ENCODE data around the gene IL4I1. TPM values are rescaled to one million over a fixed set of nuclear protein-coding genes. Genes with fewer than 3 reads are reported as not detected.

IL4I1 gene
- total and polyA plus RNA-seq, 2 experiments from 2014 or later: 0.66 TPM; not detected in 1

GRCh38 chr19:49913720-49914119 is 17.0 kb upstream of the IL4I1 start:
- WGBS, 2 experiments (ENCODE audit: low coverage in 1 of 2, low lambda C conversion rate in 2 of 2, missing lambda C conversion rate in 2 of 2): 83 to 84% methylated on average over 10 of the region's 10 CpGs
- no peaks in the 10 kb centered on the region for H3K4me1 ChIP-seq (ENCODE audit: insufficient read depth)
- no peaks in the 10 kb centered on the region for H3K9me3 ChIP-seq (ENCODE audit: low read depth)
- no peak overlapping the region for H3K27ac ChIP-seq
- H3K4me3 ChIP-seq: no peak overlapping the region
- DNase-seq: no peak
- no peak overlapping the region for H3K4me2 ChIP-seq (ENCODE audit: unreplicated experiment)
- no peaks in the 10 kb centered on the region for H3F3A ChIP-seq (ENCODE audit: insufficient read depth)
- H4K20me1 ChIP-seq (ENCODE audit: insufficient read depth): no peaks in the 10 kb centered on the region
- no peaks in the 10 kb centered on the region for H3K9me2 ChIP-seq (ENCODE audit: insufficient read depth)
- peaks cover 37% of the 10 kb centered on the region for H3K79me2 ChIP-seq (ENCODE audit: insufficient read depth)
- H3K9ac ChIP-seq: no peak overlapping the region
- no peaks in the 10 kb centered on the region; the same call in 1 of the 2 replicates for H3K36me3 ChIP-seq (ENCODE audit: low read depth)
- no peaks in the 10 kb centered on the region for H3K27me3 ChIP-seq (replicated peaks; ENCODE audit: insufficient read depth)
- H2AFZ ChIP-seq: no peak overlapping the region
- in situ Hi-C loops (cut with MboI): no loop called here
- TF ChIP-seq EZH2phosphoT487 (IDR thresholded peaks at IDR 0.05; ENCODE audit: insufficient read depth, low read depth) (no peak), EZH2 (IDR thresholded peaks at IDR 0.05; ENCODE audit: insufficient read depth, poor library complexity, severe bottlenecking) (no peak)

- Histone ChIP-seq H3K27ac (no peak overlapping the region), H3F3A (ENCODE audit: insufficient read depth) (no peaks in the 10 kb centered on the region), H3K4me2 (ENCODE audit: unreplicated experiment) (no peak overlapping the region), H3K79me2 (ENCODE audit: insufficient read depth) (peaks cover 37% of the 10 kb centered on the region), H2AFZ (no peak overlapping the region), H3K4me3 (no peak overlapping the region), H3K9ac (no peak overlapping the region), H3K27me3 (replicated peaks; ENCODE audit: insufficient read depth) (no peaks in the 10 kb centered on the region), H3K9me2 (ENCODE audit: insufficient read depth) (no peaks in the 10 kb centered on the region), H3K4me1 (ENCODE audit: insufficient read depth) (no peaks in the 10 kb centered on the region), H3K36me3 (ENCODE audit: low read depth) (no peaks in the 10 kb centered on the region; the same call in 1 of the 2 replicates), H4K20me1 (ENCODE audit: insufficient read depth) (no peaks in the 10 kb centered on the region), H3K9me3 (ENCODE audit: low read depth) (no peaks in the 10 kb centered on the region)
- TF ChIP-seq EZH2 (IDR thresholded peaks at IDR 0.05; ENCODE audit: insufficient read depth, poor library complexity, severe bottlenecking) (no peak), EZH2phosphoT487 (IDR thresholded peaks at IDR 0.05; ENCODE audit: insufficient read depth, low read depth) (no peak)
- in situ Hi-C loops (cut with MboI): no loop called here
- no peak for DNase-seq
- WGBS, 2 experiments (ENCODE audit: low coverage in 1 of 2, low lambda C conversion rate in 2 of 2, missing lambda C conversion rate in 2 of 2): 84 to 85% methylated on average over 21 of the region's 21 CpGs
Measured at GRCh38 chr19:49912965-49913685, 16.4 kb upstream of the IL4I1 start.

GRCh38 chr19:49911381-49912145 is 14.9 kb upstream of the IL4I1 start:
- DNase-seq: no peak
- Histone ChIP-seq H3K4me3 (no peak overlapping the region), H3K27me3 (replicated peaks; ENCODE audit: insufficient read depth) (no peaks in the 10 kb centered on the region), H3K79me2 (ENCODE audit: insufficient read depth) (peaks cover 23% of the 10 kb centered on the region), H4K20me1 (ENCODE audit: insufficient read depth) (no peaks in the 10 kb centered on the region), H3F3A (ENCODE audit: insufficient read depth) (no peaks in the 10 kb centered on the region), H3K4me2 (ENCODE audit: unreplicated experiment) (no peak overlapping the region), H3K9ac (no peak overlapping the region), H3K27ac (no peak overlapping the region), H2AFZ (no peak overlapping the region), H3K9me2 (ENCODE audit: insufficient read depth) (no peaks in the 10 kb centered on the region), H3K9me3 (ENCODE audit: low read depth) (no peaks in the 10 kb centered on the region), H3K36me3 (ENCODE audit: low read depth) (no peaks in the 10 kb centered on the region; the same call in 1 of the 2 replicates), H3K4me1 (ENCODE audit: insufficient read depth) (no peaks in the 10 kb centered on the region)
- TF ChIP-seq EZH2 (IDR thresholded peaks at IDR 0.05; ENCODE audit: insufficient read depth, poor library complexity, severe bottlenecking): no peak
- no peak for TF ChIP-seq EZH2phosphoT487 (IDR thresholded peaks at IDR 0.05; ENCODE audit: insufficient read depth, low read depth)
- in situ Hi-C loops (cut with MboI): no loop called here
- WGBS, 2 experiments (ENCODE audit: low coverage in 1 of 2, low lambda C conversion rate in 2 of 2, missing lambda C conversion rate in 2 of 2): 67 to 69% methylated on average over 9 of the region's 9 CpGs

- Histone ChIP-seq H2AFZ (no peak overlapping the region), H3K4me3 (no peak overlapping the region), H3K9ac (no peak overlapping the region), H3K27me3 (replicated peaks; ENCODE audit: insufficient read depth) (no peaks in the 10 kb centered on the region), H4K20me1 (ENCODE audit: insufficient read depth) (no peaks in the 10 kb centered on the region), H3K79me2 (ENCODE audit: insufficient read depth) (peaks cover 12% of the 10 kb centered on the region), H3K4me2 (ENCODE audit: unreplicated experiment) (no peak overlapping the region), H3K9me2 (ENCODE audit: insufficient read depth) (no peaks in the 10 kb centered on the region), H3K9me3 (ENCODE audit: low read depth) (no peaks in the 10 kb centered on the region), H3K4me1 (ENCODE audit: insufficient read depth) (no peaks in the 10 kb centered on the region), H3K36me3 (ENCODE audit: low read depth) (no peaks in the 10 kb centered on the region; the same call in 1 of the 2 replicates), H3K27ac (no peak overlapping the region), H3F3A (ENCODE audit: insufficient read depth) (no peaks in the 10 kb centered on the region)
- DNase-seq: no peak
- WGBS, 2 experiments (ENCODE audit: low coverage in 1 of 2, low lambda C conversion rate in 2 of 2, missing lambda C conversion rate in 2 of 2): 89 to 99% methylated on average over 3 to 5 of the region's 5 CpGs
- in situ Hi-C loops (cut with MboI): no loop called here
- TF ChIP-seq EZH2 (IDR thresholded peaks at IDR 0.05; ENCODE audit: insufficient read depth, poor library complexity, severe bottlenecking): no peak
Measured at GRCh38 chr19:49910179-49910578, 13.5 kb upstream of the IL4I1 start.
